Epithelial cell of esophagus (primary cell): ENCODE results near the gene MOSPD3.

ENCODE experiments used
- DNase-seq: peaks from one replicate; pipeline ENCODE4 v3.0.0; 2010; ENCODE audit warnings: low read depth
- H3K4me3 ChIP-seq: 2 replicates; pipeline ENCODE4 v1.5.1; 2011; ENCODE audit warnings: mild to moderate bottlenecking, low read length, control low read depth
- CTCF ChIP-seq: IDR thresholded peaks from 2 replicates; pipeline ENCODE4 v1.5.1; 2011; ENCODE audit warnings: low read depth, mild to moderate bottlenecking, low read length, control low read depth, inconsistent platforms; ENCODE audit not compliant: insufficient read depth; ENCODE audit errors: missing control alignments

Gene MOSPD3

GRCh38 chr7:100582650-100583049, 29.7 kb upstream of the MOSPD3 start:
- no peak for TF ChIP-seq CTCF
- DNase-seq = no peak
- no peak overlapping the region for H3K4me3 ChIP-seq

GRCh38 chr7:100583132-100584053, 28.9 kb upstream of the MOSPD3 start:
- DNase-seq = peak; percentile 43
- peak overlapping the region; percentile 11 for H3K4me3 ChIP-seq
- no peak for TF ChIP-seq CTCF

- no peak for TF ChIP-seq CTCF
- DNase-seq = no peak
- peak overlapping the region; percentile 86 for H3K4me3 ChIP-seq
Observed at GRCh38 chr7:100584054-100584682, 28.2 kb upstream of the MOSPD3 start.

- H3K4me3 ChIP-seq = peak overlapping the region; percentile 86
- TF ChIP-seq CTCF = no peak
- DNase-seq = peak; percentile 64
Observed at GRCh38 chr7:100584683-100585510, 27.4 kb upstream of the MOSPD3 start.

- H3K4me3 ChIP-seq = peak within 1 kb of the TSS; percentile 86
- peak; percentile 11 for TF ChIP-seq CTCF
- DNase-seq = peak; percentile 70
Observed at GRCh38 chr7:100585511-100586265, 26.7 kb upstream of the MOSPD3 start, which contains the start of gene LRCH4. Gene LRCH4, minus strand, starts transcription at chr7:100586129. Its CDS starts 29 bp downstream, at chr7:100586100.
